PC-9 (cell line): Measurements from ENCODE around the gene MICALL2. TPM values are rescaled to one million over a fixed set of nuclear protein-coding genes. Genes with fewer than 3 reads are reported as not detected.

ENCODE experiments used
- BruUV-seq: library from RNA; stranded (reverse); fragments of 400-500 nt; replicated peaks from 2 replicates; lab custom pipeline; 2021; lab: Mats Ljungman, UMichigan
- CTCF ChIA-PET: fragments of 300-600 bp; sonication (Branson Sonifier 250); formaldehyde crosslinking; loops from one replicate; lab custom pipeline; 2022; ENCODE audit warnings: antibody characterized with exemption; lab: Charles Lee
- POLR2A ChIA-PET: fragments of 300-600 bp; sonication (Branson Sonifier 250); formaldehyde crosslinking; loops from one replicate; lab custom pipeline; 2022; ENCODE audit warnings: antibody characterized with exemption; ENCODE audit not compliant: unreplicated experiment; lab: Charles Lee
- DNase-seq, 2 experiments: peaks; one replicate each; pipeline versions ENCODE4 v3.0.0 to v3.0.0-alpha.2; 2015 to 2022; ENCODE audit warnings: mixed read lengths in 1 of 2
- H2AFZ ChIP-seq: fragments of 200-600 bp; sonication (generic); 2 replicates; pipeline ENCODE4 v1.8.1; 2017; ENCODE audit warnings: antibody characterized with exemption
- H3F3A ChIP-seq: fragments of 200-600 bp; sonication (generic); 2 replicates; pipeline ENCODE4 v1.8.1; 2017; ENCODE audit warnings: antibody characterized with exemption, mild to moderate bottlenecking, low read depth; ENCODE audit not compliant: insufficient read depth
- H3K27ac ChIP-seq: fragments of 200-600 bp; sonication (generic); 2 replicates; pipeline ENCODE4 v1.6.1; 2016; ENCODE audit warnings: mixed run types
- H3K27me3 ChIP-seq: fragments of 200-600 bp; sonication (generic); 2 replicates; pipeline ENCODE4 v1.6.1; 2016; ENCODE audit warnings: low read depth, mixed run types; ENCODE audit not compliant: insufficient read depth
- H3K36me3 ChIP-seq: fragments of 200-600 bp; sonication (generic); 2 replicates; pipeline ENCODE4 v1.6.1; 2016; ENCODE audit warnings: low read depth, mixed run types
- H3K4me1 ChIP-seq: fragments of 200-600 bp; sonication (generic); replicated peaks from 2 replicates; pipeline ENCODE4 v1.6.1; 2016; ENCODE audit warnings: mixed run types; ENCODE audit not compliant: insufficient read depth
- H3K4me2 ChIP-seq: fragments of 200-600 bp; sonication (generic); 2 replicates; pipeline ENCODE4 v1.6.1; 2017; ENCODE audit warnings: mixed run types
- H3K4me3 ChIP-seq: fragments of 200-600 bp; sonication (generic); 2 replicates; pipeline ENCODE4 v1.6.1; 2016; ENCODE audit warnings: mixed run types
- H3K79me2 ChIP-seq: fragments of 200-600 bp; sonication (generic); 2 replicates; pipeline ENCODE4 v1.6.1; 2017; ENCODE audit warnings: low read depth, mixed run types
- H3K9me2 ChIP-seq: fragments of 200-600 bp; sonication (generic); 2 replicates; pipeline ENCODE4 v1.8.1; 2017; ENCODE audit warnings: mild to moderate bottlenecking; ENCODE audit not compliant: insufficient read depth
- H3K9me3 ChIP-seq: fragments of 200-600 bp; sonication (generic); 2 replicates; pipeline ENCODE4 v1.8.1; 2016; ENCODE audit warnings: low read depth; ENCODE audit not compliant: insufficient read depth
- H4K20me1 ChIP-seq: fragments of 200-600 bp; sonication (generic); 2 replicates; pipeline ENCODE4 v1.8.1; 2017; ENCODE audit not compliant: insufficient read depth
- CTCF ChIP-seq: fragments of 200-600 bp; sonication (generic); conservative IDR thresholded peaks from 2 replicates; pipeline ENCODE4 v1.6.1; 2017; ENCODE audit warnings: mixed run types, antibody characterized with exemption, mild to moderate bottlenecking, moderate library complexity
- EZH2 ChIP-seq: fragments of 200-600 bp; sonication (generic); IDR thresholded peaks from 2 replicates; pipeline ENCODE4 v1.8.0; 2017; ENCODE audit warnings: antibody characterized with exemption, low read depth
- intact Hi-C: fragments of 100-400 bp; cut with micrococcal nuclease; formaldehyde crosslinking; loops from one replicate; pipeline ENCODE4 v1.10.0; 2022; ENCODE audit not compliant: unreplicated experiment
- total RNA-seq: library from RNA; stranded (reverse); gene quantifications from 2 replicates; pipeline ENCODE4 v1.2.3, GENCODE V29; 2021

The MICALL2 gene
- total RNA-seq, 1 experiment from 2014 or later, result 104 TPM

GRCh38 chr7:1391449-1391848, 67.8 kb downstream of the MICALL2 start:
- Histone ChIP-seq H3K4me3 (no peak overlapping the region), H3K79me2 (no peaks in the 10 kb centered on the region)
- no TSS peak for BruUV-seq

GRCh38 chr7:1388703-1389335, 70.5 kb downstream of the MICALL2 start:
- POLR2A ChIA-PET, result interaction anchor here (0.6 kb wide), 1 partner anchor 414 kb away, joined by 4 read pairs; no protein-coding TSS in a partner anchor
- no TSS peak for BruUV-seq
- CTCF ChIA-PET, result no interaction called here
- Histone ChIP-seq H2AFZ (no peak overlapping the region), H3K9me2 (no peaks in the 10 kb centered on the region), H4K20me1 (0 out of 2 replicates have a peak, but pooled peaks cover 2% of the 10 kb centered on the region), H3K4me1 (no peaks in the 10 kb centered on the region), H3K4me3 (no peak overlapping the region), H3K9me3 (0 out of 2 replicates have a peak, but pooled peaks cover 4% of the 10 kb centered on the region), H3K27ac (no peak overlapping the region), H3K79me2 (no peaks in the 10 kb centered on the region), H3F3A (no peaks in the 10 kb centered on the region), H3K36me3 (no peaks in the 10 kb centered on the region), H3K4me2 (no peak overlapping the region), H3K27me3 (peaks cover 98% of the 10 kb centered on the region)
- TF ChIP-seq EZH2 (no peak), CTCF (no peak)
- intact Hi-C loops, result no loop called here
- DNase-seq, result no peak

More at GRCh38 chr7:1391449-1391848, 67.8 kb downstream of the MICALL2 start:
- CTCF ChIA-PET, result no interaction called here
- intact Hi-C loops, result no loop called here
- no peaks in the 10 kb centered on the region for H3K36me3 ChIP-seq
- peaks cover 97% of the 10 kb centered on the region for H3K27me3 ChIP-seq
- 0 out of 2 replicates have a peak, but pooled peaks cover 4% of the 10 kb centered on the region for H3K9me3 ChIP-seq
- H3K4me2 ChIP-seq, result no peak overlapping the region
- H3K4me1 ChIP-seq, result no peaks in the 10 kb centered on the region
- no peak overlapping the region for H2AFZ ChIP-seq
- POLR2A ChIA-PET, result no interaction called here
- no peaks in the 10 kb centered on the region for H3F3A ChIP-seq
- DNase-seq, result no peak
- no peak overlapping the region for H3K27ac ChIP-seq
- TF ChIP-seq EZH2 (no peak), CTCF (no peak)
- H4K20me1 ChIP-seq, result 0 out of 2 replicates have a peak, but pooled peaks cover 2% of the 10 kb centered on the region
- no peaks in the 10 kb centered on the region for H3K9me2 ChIP-seq

- ChIA-PET POLR2A (no interaction called here), CTCF (no interaction called here)
- peaks cover 98% of the 10 kb centered on the region for H3K27me3 ChIP-seq
- intact Hi-C loops, result no loop called here
- H3K79me2 ChIP-seq, result no peaks in the 10 kb centered on the region
- H3K9me2 ChIP-seq, result no peaks in the 10 kb centered on the region
- H3K9me3 ChIP-seq, result 0 out of 2 replicates have a peak, but pooled peaks cover 4% of the 10 kb centered on the region
- H3K4me2 ChIP-seq, result no peak overlapping the region
- no peak overlapping the region for H3K4me3 ChIP-seq
- H2AFZ ChIP-seq, result no peak overlapping the region
- 0 out of 2 replicates have a peak, but pooled peaks cover 2% of the 10 kb centered on the region for H4K20me1 ChIP-seq
- H3K4me1 ChIP-seq, result no peaks in the 10 kb centered on the region
- no peak for DNase-seq
- TF ChIP-seq CTCF, result no peak
- no peak overlapping the region for H3K27ac ChIP-seq
- H3K36me3 ChIP-seq, result no peaks in the 10 kb centered on the region
- BruUV-seq, result no TSS peak
- no peaks in the 10 kb centered on the region for H3F3A ChIP-seq
These were observed 71.1 kb downstream of the MICALL2 start for GRCh38 chr7:1388021-1388702.
